Endodermal cell (in vitro differentiated cells): ENCODE data around the gene NCKIPSD. TPM values are rescaled to one million over a fixed set of nuclear protein-coding genes. Genes with fewer than 3 reads are reported as not detected.

Experiments
- DNase-seq: peaks from one replicate; pipeline ENCODE4 v3.0.0-alpha.2; 2017
- H3K27ac ChIP-seq: 2 replicates; pipeline ENCODE4 v1.5.1; 2013; ENCODE audit warnings: mild to moderate bottlenecking, low read depth, low read length, moderate library complexity
- H3K27me3 ChIP-seq: 2 replicates; pipeline ENCODE4 v1.6.1; 2013; ENCODE audit warnings: mild to moderate bottlenecking, low read length, moderate library complexity; ENCODE audit not compliant: insufficient read depth, control insufficient read depth, poor library complexity, severe bottlenecking
- H3K36me3 ChIP-seq: 2 replicates; pipeline ENCODE4 v1.7.0; 2013; ENCODE audit warnings: mild to moderate bottlenecking, low read length, moderate library complexity; ENCODE audit not compliant: control insufficient read depth, insufficient read depth
- H3K4me1 ChIP-seq: one replicate; pipeline ENCODE4 v1.7.0; 2013; ENCODE audit warnings: low read length; ENCODE audit not compliant: control insufficient read depth, insufficient read depth
- H3K4me3 ChIP-seq: 2 replicates; pipeline ENCODE4 v1.5.1; 2013; ENCODE audit warnings: mild to moderate bottlenecking, low read length, moderate library complexity
- H3K9ac ChIP-seq: 2 replicates; pipeline ENCODE4 v1.6.1; 2013; ENCODE audit warnings: mild to moderate bottlenecking, low read length, moderate library complexity; ENCODE audit not compliant: poor library complexity, severe bottlenecking; ENCODE audit errors: extremely low read depth
- H3K9me3 ChIP-seq: 2 replicates; pipeline ENCODE4 v1.6.1; 2013; ENCODE audit warnings: mild to moderate bottlenecking, low read length, moderate library complexity; ENCODE audit not compliant: control insufficient read depth
- H3K27ac Mint-ChIP-seq: 2 replicates; pipeline ENCODE4 v1.8.0; 2020; ENCODE audit warnings: mixed read lengths
- H3K27me3 Mint-ChIP-seq: 2 replicates; pipeline ENCODE4 v1.8.0; 2021; ENCODE audit warnings: mild to moderate bottlenecking, mixed read lengths; ENCODE audit not compliant: insufficient read depth
- H3K36me3 Mint-ChIP-seq: 2 replicates; pipeline ENCODE4 v1.8.0; 2020; ENCODE audit warnings: low read depth, mixed read lengths
- H3K4me1 Mint-ChIP-seq: 2 replicates; pipeline ENCODE4 v1.8.0; 2020; ENCODE audit warnings: mixed read lengths
- H3K4me3 Mint-ChIP-seq: 2 replicates; pipeline ENCODE4 v1.8.0; 2020; ENCODE audit warnings: mild to moderate bottlenecking, moderate library complexity, mixed read lengths
- H3K9me3 Mint-ChIP-seq: 2 replicates; pipeline ENCODE4 v1.8.0; 2020; ENCODE audit warnings: mild to moderate bottlenecking, mixed read lengths
- CTCF ChIP-seq: fragments of 200-600 bp; sonication (generic); conservative IDR thresholded peaks from 2 replicates; pipeline ENCODE4 v1.5.0; 2021; ENCODE audit warnings: antibody characterized with exemption, mild to moderate bottlenecking
- WGBS, 2 experiments: methylation state at CpG; one replicate each; pipeline versions ENCODE4 v1.1.5 to v1.1.7; 2013; ENCODE audit warnings: missing lambda C conversion rate in 2 of 2, mixed read lengths in 1 of 2; ENCODE audit not compliant: insufficient coverage in 1 of 2, insufficient read length in 1 of 2; 5-methylcytosine and 5-hydroxymethylcytosine counted together
- total RNA-seq, 2 donors: library from RNA; stranded (reverse); fragmentation: NEBNext Ultra II Directional in 1 of 2; extraction: Animal tissue kit (Norgen Biotek cat#: 25700) in 1 of 2; gene quantifications; 2 replicates in 1 of 2; 3 replicates in 1 of 2; pipeline ENCODE4 v1.2.1, GENCODE V29; 2021

The NCKIPSD gene
- total RNA-seq, 2 donors from 2014 or later = 30.9 to 32.5 TPM

DNA sequence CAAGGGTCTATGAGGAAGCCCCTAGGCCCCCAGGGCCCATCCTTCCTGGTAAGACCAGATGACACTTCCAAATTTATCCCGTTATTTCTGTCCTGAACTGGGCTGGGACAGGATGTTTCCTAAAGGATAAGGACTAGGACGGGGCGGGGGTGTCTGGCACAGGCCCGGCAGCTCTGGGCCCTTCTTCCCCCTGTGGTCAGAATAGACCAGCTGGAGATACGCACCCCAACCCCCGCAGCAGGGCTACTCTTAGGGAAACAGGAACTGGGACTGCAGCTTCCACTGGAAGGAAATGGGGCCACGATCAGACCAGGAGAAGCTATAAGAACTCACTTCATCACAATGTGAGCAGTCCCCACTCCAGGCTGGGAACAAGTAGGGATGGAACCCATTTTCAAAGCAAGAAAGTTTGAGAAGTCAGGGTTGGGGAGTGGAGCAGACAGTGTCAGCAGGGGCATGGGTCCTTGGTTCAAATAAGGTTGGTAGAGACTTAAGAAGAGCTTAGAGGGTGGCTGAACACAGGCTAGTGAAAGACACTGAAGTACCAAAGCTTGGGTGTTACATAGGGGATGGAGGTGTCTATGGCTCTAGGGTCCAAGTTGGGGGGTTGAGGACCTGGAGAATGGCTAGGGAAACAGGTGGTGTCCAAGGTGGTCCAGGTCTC, 1.1 kb downstream of the NCKIPSD start:
- no peaks in the 10 kb centered on the region for H3K9me3 ChIP-seq
- no peak overlapping the region for H3K27ac ChIP-seq
- Mint-ChIP-seq H3K27me3 (no peaks in the 10 kb centered on the region), H3K36me3 (peaks cover 52% of the 10 kb centered on the region), H3K4me3 (peak overlapping the region; percentile 70), H3K4me1 (peaks cover 13% of the 10 kb centered on the region), H3K9me3 (no peaks in the 10 kb centered on the region), H3K27ac (peak overlapping the region; percentile 67)
- H3K27me3 ChIP-seq = no peaks in the 10 kb centered on the region
- no peak overlapping the region for H3K9ac ChIP-seq
- H3K4me1 ChIP-seq = peaks cover 9% of the 10 kb centered on the region
- DNase-seq = no peak
- peaks cover 64% of the 10 kb centered on the region for H3K36me3 ChIP-seq
- TF ChIP-seq CTCF = no peak
- peak overlapping the region; percentile 94 for H3K4me3 ChIP-seq
- 88 to 89% methylated on average over 4 to 7 of the region's 7 CpGs for WGBS, 2 experiments

- WGBS, 2 experiments = 93 to 99% methylated on average over 8 of the region's 8 CpGs
- peak overlapping the region; percentile 7 for H3K27ac Mint-ChIP-seq
- H3K36me3 ChIP-seq = peaks cover 64% of the 10 kb centered on the region
- peak overlapping the region; percentile 70 for H3K4me3 Mint-ChIP-seq
- H3K27ac ChIP-seq = no peak overlapping the region
- peaks cover 13% of the 10 kb centered on the region for H3K4me1 Mint-ChIP-seq
- TF ChIP-seq CTCF = no peak
- H3K27me3 ChIP-seq = no peaks in the 10 kb centered on the region
- H3K4me3 ChIP-seq = peak overlapping the region; percentile 94
- H3K36me3 Mint-ChIP-seq = peaks cover 52% of the 10 kb centered on the region
- H3K27me3 Mint-ChIP-seq = no peaks in the 10 kb centered on the region
- H3K9me3 Mint-ChIP-seq = no peaks in the 10 kb centered on the region
- H3K4me1 ChIP-seq = peaks cover 9% of the 10 kb centered on the region
- H3K9me3 ChIP-seq = no peaks in the 10 kb centered on the region
- no peak for DNase-seq
- no peak overlapping the region for H3K9ac ChIP-seq
Measured at GRCh38 chr3:48684054-48684349, 1.7 kb downstream of the NCKIPSD start.

DNA sequence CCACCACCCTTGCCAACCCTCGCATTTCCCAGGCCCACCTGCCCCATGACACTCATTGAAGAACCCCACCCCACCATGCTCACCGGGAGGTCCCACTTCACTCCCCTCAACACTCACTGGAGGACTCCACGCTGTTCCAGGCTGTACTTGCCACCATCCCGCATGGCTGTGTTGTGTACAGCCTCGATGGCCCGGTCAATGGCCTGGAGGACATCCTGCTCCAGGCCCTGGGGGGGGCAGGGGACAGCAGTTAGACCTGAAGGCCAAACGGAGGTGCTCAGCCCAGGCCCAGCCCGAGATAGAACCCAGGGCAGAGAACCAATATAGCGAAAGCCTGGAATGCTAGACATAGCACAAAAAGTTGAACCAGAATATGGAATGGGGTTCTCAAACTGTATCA, 2.9 kb downstream of the NCKIPSD start:
- Mint-ChIP-seq H3K4me3 (no peak overlapping the region), H3K9me3 (no peaks in the 10 kb centered on the region), H3K27me3 (no peaks in the 10 kb centered on the region), H3K36me3 (peaks cover 52% of the 10 kb centered on the region), H3K27ac (no peak overlapping the region), H3K4me1 (peaks cover 13% of the 10 kb centered on the region)
- peaks cover 9% of the 10 kb centered on the region for H3K4me1 ChIP-seq
- no peaks in the 10 kb centered on the region for H3K9me3 ChIP-seq
- H3K36me3 ChIP-seq = peaks cover 63% of the 10 kb centered on the region
- H3K27ac ChIP-seq = no peak overlapping the region
- 94 to 95% methylated on average over 4 to 9 of the region's 9 CpGs for WGBS, 2 experiments
- H3K9ac ChIP-seq = no peak overlapping the region
- H3K27me3 ChIP-seq = no peaks in the 10 kb centered on the region
- TF ChIP-seq CTCF = no peak
- no peak for DNase-seq
- no peak overlapping the region for H3K4me3 ChIP-seq
